Measurements from ENCODE around the gene ACADL. TPM values are rescaled to one million over a fixed set of nuclear protein-coding genes. Genes with fewer than 3 reads are reported as not detected.
"Not testable (repeated sequence)": the region's sequence is repeated elsewhere in the genome, so short reads cannot be mapped to it uniquely, and the experiment has no call there.

The ACADL gene
- total RNA-seq, 2 experiments from 2014 or later: not detected

DNA sequence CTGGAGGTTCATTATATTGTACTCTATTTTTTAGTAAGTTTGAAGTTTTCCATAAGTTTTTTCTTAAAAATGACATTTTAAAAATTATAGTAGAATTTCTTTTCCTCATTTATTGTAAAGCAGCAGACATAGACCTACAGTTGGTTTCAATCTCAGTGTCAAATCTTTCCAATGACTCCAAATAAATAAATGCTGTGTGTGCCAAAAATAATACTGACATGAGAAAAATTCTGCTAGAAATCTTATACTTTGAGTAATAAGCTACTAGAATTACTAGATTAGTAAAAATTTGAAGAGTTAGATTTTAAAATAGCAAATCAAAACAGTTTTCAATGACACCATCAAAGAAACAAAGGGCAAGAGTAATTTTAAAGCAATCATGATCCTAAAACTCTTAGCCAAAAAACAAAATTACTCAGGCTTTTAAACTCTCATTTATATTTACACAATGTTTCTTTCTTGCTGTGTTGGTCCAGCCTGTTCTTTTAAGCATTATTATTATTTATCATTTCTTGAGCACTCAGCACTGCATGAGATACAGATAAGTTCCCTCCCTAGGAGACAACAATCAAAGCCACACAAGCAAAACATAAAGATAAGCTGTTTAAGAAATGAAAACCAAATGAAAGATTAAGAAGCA lies 45.8 kb downstream of the ACADL start:
- POLR2A ChIA-PET: no interaction called here
- H3K27me3 Mint-ChIP-seq: peaks cover 25% of the 10 kb centered on the region

DNA sequence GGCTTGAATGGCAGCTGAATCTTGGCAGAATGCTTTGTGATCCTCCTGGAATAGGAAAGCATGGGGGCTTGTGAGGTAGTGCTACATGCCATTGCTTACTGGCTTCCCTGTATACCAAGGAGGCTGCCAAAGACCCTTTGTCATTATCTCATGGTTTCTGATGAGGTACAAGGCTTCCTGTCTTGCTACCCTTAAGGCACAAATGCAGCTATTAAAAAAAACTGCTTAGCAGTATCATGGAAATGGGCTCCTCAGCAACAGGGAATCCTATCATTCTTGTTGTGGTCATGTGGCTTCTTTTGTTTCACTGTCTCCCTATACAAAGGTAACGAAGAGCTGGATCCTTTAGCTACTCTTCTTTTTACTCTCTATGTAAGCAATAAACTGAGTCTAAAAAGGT lies 47.5 kb downstream of the ACADL start:
- ChIA-PET CTCF (no interaction called here), POLR2A (no interaction called here)
- Mint-ChIP-seq H3K4me1 (ENCODE audit: low read depth) (peaks cover 6% of the 10 kb centered on the region), H3K4me3 (no peak overlapping the region), H3K9me3 (peaks cover 1% of the 10 kb centered on the region), H3K36me3 (no peaks in the 10 kb centered on the region), H3K27me3 (peaks cover 17% of the 10 kb centered on the region), H3K27ac (no peak overlapping the region)
- no peak for DNase-seq
- intact Hi-C loops (cut with micrococcal nuclease): no loop called here

More for the DNA sequence above, 45.8 kb downstream of the ACADL start:
- peaks cover 16% of the 10 kb centered on the region for H3K9me3 Mint-ChIP-seq
- no peak for DNase-seq
- intact Hi-C loops (cut with micrococcal nuclease): no loop called here
- H3K36me3 Mint-ChIP-seq: peaks cover 9% of the 10 kb centered on the region
- CTCF ChIA-PET: no interaction called here
- H3K4me3 Mint-ChIP-seq: no peak overlapping the region
- H3K4me1 Mint-ChIP-seq (ENCODE audit: low read depth): peaks cover 6% of the 10 kb centered on the region
- no peak overlapping the region for H3K27ac Mint-ChIP-seq

DNA sequence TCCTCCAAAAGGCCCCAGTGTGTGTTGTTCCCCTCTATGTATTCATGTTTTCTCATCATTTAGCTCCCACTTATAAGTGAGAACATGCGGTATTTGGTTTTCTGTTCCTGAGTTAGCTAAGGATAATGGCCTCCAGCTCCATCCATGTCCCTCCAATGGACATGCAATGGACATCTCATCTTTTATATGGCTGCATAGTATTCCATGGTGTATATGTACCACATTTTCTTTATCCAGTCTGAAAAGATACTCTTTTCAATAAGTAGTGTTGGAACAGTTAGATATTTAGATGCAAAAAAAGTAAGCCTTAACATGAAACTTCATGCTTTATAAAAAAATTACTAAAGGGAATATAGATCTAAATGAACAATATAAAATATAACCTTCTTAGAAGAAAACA lies 48.1 kb downstream of the ACADL start:
- H3K27ac Mint-ChIP-seq; intact Hi-C loops (cut with micrococcal nuclease): not testable (repeated sequence)

DNA sequence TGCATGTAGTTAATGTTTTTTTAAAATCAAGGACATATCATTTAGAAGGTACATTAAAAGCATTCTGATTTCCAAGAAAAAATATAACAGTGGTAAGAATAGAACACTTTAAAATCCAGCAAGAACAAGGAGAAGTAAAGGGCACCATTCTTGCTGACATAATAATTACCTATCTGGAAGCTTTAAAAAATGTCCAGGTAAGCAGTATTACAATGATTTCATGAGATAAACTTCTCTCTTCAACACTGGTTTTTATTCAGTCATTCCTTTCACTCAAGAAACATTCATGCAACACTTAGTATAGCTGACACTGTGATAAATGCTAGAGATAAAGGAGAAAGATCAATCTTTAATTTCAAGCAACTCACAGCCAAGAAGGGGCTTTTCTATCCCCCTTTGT lies 51.2 kb downstream of the ACADL start:
- H3K27me3 Mint-ChIP-seq: peaks cover 5% of the 10 kb centered on the region
- no peaks in the 10 kb centered on the region for H3K9me3 Mint-ChIP-seq
- peaks cover 18% of the 10 kb centered on the region for H3K4me1 Mint-ChIP-seq (ENCODE audit: low read depth)
- ChIA-PET CTCF (no interaction called here), POLR2A (no interaction called here)
- DNase-seq: no peak
- no peak overlapping the region for H3K27ac Mint-ChIP-seq
- peaks cover 5% of the 10 kb centered on the region for H3K36me3 Mint-ChIP-seq
- H3K4me3 Mint-ChIP-seq: no peak overlapping the region
- intact Hi-C loops (cut with micrococcal nuclease): loop anchor here (5.0 kb wide), 1 partner anchor 1907 kb away; the partner anchor contains the start of gene PIKFYVE

More for the DNA sequence above, 48.1 kb downstream of the ACADL start:
- H3K9me3 Mint-ChIP-seq; H3K36me3 Mint-ChIP-seq; CTCF ChIA-PET; H3K4me3 Mint-ChIP-seq; H3K4me1 Mint-ChIP-seq (ENCODE audit: low read depth); POLR2A ChIA-PET; DNase-seq: not testable (repeated sequence)
- H3K27me3 Mint-ChIP-seq: peaks cover 13% of the 10 kb centered on the region

DNA sequence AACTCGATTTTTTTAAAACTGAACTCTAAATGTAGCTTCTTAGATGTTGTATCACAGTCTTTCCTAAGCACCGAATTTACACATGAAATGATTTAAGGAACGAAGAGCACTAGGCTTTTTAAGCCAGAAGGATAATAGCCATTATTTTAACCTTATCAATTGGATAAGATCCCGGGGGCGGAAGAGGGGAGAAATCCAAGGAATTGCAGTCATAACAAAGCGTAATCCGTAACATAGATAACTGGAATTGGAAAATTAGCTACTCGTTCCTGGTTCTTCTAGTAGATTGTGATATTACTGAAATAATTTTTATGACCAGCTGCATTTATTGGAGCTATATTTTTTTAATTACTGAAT lies 53.0 kb downstream of the ACADL start:
- Mint-ChIP-seq H3K9me3 (no peaks in the 10 kb centered on the region), H3K27me3 (peaks cover 5% of the 10 kb centered on the region), H3K36me3 (peaks cover 5% of the 10 kb centered on the region), H3K4me1 (ENCODE audit: low read depth) (peaks cover 26% of the 10 kb centered on the region), H3K27ac (no peak overlapping the region), H3K4me3 (peak overlapping the region; percentile 94)
- ChIA-PET CTCF (interaction anchor here (0.7 to 2.2 kb wide), 2 partner anchors 24 to 169 kb away, joined by 3 to 5 read pairs; no protein-coding TSS in a partner anchor), POLR2A (no interaction called here)
- intact Hi-C loops (cut with micrococcal nuclease): loop anchor here (5.0 kb wide), 1 partner anchor 1905 kb away; the partner anchor contains the start of gene PIKFYVE
- no peak for DNase-seq

DNA sequence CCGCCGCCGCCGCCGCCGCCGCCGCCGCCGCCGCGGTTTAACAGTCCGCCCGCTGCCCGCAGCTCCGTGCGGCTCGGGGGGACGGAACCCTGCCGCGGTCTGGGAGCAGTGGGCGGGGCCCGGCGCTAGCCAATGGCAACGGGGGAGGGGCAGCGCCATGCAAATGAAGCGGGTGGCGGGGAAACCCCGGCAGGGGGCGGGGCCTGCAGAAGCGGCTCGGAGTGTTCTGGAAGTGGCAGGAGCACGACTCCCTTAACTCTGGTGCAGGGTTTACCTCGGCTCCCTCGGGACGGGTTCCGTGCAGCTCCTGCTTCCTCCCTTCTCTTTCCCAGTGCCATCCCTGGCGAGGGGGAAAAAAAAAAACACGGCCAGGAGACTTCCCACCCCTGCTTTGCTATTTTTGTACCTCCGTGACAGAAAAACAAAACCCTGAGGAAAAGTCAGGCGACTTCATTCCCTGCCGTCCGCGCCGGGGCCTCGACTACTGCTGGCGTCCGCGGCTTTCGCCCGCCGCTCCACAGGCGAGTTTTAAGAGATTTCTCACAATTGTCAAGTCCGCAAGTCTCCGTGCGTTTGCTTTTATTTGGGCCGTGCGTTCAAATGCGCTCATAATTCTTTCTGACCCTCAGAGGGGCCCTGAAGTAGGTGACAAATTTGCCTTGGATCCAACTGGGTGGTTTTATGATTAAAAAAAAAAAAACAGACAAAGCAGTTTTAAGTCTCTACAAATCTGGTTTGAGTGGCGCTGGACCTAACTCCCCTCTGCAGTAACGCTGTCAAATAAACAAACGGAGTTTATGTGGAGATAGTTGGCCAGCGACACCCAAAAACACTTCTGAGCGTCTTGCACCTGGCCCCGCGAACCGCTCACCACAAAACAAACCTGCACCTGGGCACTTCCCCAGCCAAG lies 53.7 kb downstream of the ACADL start, which contains the start of gene KANSL1L:
Gene KANSL1L, minus strand, starts transcription at position 101 of the 910 bp plus-strand sequence. CDS start 16,827 bp downstream, outside the sequence.
- intact Hi-C loops (cut with micrococcal nuclease): loop anchor here (5.0 kb wide), 1 partner anchor 1904 kb away; the partner anchor contains the start of gene PIKFYVE
- H3K36me3 Mint-ChIP-seq: peaks cover 5% of the 10 kb centered on the region
- H3K27me3 Mint-ChIP-seq: peaks cover 3% of the 10 kb centered on the region
- H3K4me3 Mint-ChIP-seq: peak within 1 kb of the TSS; percentile 94
- DNase-seq: peak; percentile 97
- peaks cover 26% of the 10 kb centered on the region for H3K4me1 Mint-ChIP-seq (ENCODE audit: low read depth)
- H3K9me3 Mint-ChIP-seq: no peaks in the 10 kb centered on the region
- POLR2A ChIA-PET: interaction anchor here (1.0 kb wide), 1 partner anchor 168 kb away, joined by 4 read pairs; no protein-coding TSS in a partner anchor
- CTCF ChIA-PET: interaction anchor here (0.7 to 2.2 kb wide), 3 partner anchors 25 to 168 kb away, joined by 3 to 5 read pairs (median 3); no protein-coding TSS in a partner anchor
- H3K27ac Mint-ChIP-seq: peak within 1 kb of the TSS; percentile 96

DNA sequence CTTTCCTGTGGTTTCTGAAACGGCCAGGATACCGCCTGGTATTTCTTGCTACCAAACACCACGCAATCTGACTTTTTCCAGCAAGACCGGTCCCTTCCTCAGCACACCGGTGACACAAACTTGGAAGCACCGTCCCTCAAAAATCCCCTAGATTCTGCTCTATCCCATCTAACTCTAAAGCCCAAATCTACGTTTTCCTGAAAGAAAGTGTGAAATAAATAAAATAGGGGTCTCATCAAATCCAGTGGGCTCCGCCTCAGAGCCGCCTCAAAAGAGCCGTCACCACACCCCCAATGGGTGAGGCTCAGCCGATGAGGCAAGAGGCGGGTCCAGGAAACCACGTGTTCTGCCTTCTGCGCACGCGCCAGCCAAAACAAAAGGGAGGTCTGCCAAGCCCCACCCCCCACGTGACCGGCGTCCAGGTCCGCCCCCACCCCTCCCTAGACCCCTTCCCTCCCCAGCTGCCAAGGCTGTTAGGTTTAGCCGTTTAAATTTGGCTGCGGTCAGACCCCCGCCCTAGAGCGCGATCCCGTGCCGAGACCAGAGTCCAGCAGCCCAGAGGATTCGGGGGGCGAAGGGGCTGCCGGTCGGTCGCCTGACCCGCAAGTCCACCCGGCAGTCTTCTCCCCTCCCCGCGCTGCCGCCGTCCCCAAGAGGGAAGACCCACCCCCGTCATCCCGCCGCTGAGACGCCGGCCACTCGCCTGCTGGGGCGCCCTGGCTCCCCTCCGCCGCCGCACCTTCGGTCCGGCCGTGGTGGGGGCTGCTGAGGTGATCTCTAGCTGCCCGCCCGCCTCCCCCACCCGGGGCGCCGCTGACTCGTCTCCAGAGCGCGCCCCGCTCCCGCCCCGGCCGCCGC lies 54.6 kb downstream of the ACADL start:
- ChIA-PET POLR2A (interaction anchor here (1.0 kb wide), 1 partner anchor 167 kb away, joined by 4 read pairs; no protein-coding TSS in a partner anchor), CTCF (interaction anchor here (1.1 to 2.2 kb wide), 2 partner anchors 26 to 167 kb away, joined by 3 to 5 read pairs; no protein-coding TSS in a partner anchor)
- peak overlapping the region; percentile 96 for H3K27ac Mint-ChIP-seq
- no peaks in the 10 kb centered on the region for H3K9me3 Mint-ChIP-seq
- H3K4me1 Mint-ChIP-seq (ENCODE audit: low read depth): peaks cover 26% of the 10 kb centered on the region
- peak; percentile 98 for DNase-seq
- peaks cover 3% of the 10 kb centered on the region for H3K27me3 Mint-ChIP-seq
- H3K36me3 Mint-ChIP-seq: peaks cover 5% of the 10 kb centered on the region
- intact Hi-C loops (cut with micrococcal nuclease): loop anchor here (1.0 to 5.0 kb wide), 3 partner anchors 168 to 1903 kb away; partner anchors contain the start of genes PIKFYVE and RPE
- H3K4me3 Mint-ChIP-seq: peak overlapping the region; percentile 94

DNA sequence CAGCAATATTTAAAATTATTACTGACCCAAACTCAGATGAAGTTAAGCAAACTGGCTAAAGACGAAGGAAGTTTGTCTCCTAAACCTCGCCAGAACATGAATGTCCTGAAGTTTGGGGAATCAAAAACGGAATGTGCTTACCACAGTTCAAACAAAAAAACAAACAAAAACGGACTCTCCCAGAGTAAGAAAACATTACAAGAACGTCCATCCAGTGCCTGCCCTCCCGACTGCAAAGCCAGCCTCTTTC lies 55.1 kb downstream of the ACADL start:
- intact Hi-C loops (cut with micrococcal nuclease): loop anchor here (1.0 to 5.0 kb wide), 3 partner anchors 168 to 1903 kb away; partner anchors contain the start of genes PIKFYVE and RPE
- POLR2A ChIA-PET: no interaction called here
- H3K27ac Mint-ChIP-seq: peak overlapping the region; percentile 96
- H3K9me3 Mint-ChIP-seq: no peaks in the 10 kb centered on the region
- no peak for DNase-seq
- H3K27me3 Mint-ChIP-seq: peaks cover 3% of the 10 kb centered on the region
- H3K4me1 Mint-ChIP-seq (ENCODE audit: low read depth): peaks cover 26% of the 10 kb centered on the region
- peak overlapping the region; percentile 94 for H3K4me3 Mint-ChIP-seq
- CTCF ChIA-PET: interaction anchor here (1.1 to 2.2 kb wide), 2 partner anchors 26 to 167 kb away, joined by 3 to 5 read pairs; no protein-coding TSS in a partner anchor
- H3K36me3 Mint-ChIP-seq: peaks cover 5% of the 10 kb centered on the region

DNA sequence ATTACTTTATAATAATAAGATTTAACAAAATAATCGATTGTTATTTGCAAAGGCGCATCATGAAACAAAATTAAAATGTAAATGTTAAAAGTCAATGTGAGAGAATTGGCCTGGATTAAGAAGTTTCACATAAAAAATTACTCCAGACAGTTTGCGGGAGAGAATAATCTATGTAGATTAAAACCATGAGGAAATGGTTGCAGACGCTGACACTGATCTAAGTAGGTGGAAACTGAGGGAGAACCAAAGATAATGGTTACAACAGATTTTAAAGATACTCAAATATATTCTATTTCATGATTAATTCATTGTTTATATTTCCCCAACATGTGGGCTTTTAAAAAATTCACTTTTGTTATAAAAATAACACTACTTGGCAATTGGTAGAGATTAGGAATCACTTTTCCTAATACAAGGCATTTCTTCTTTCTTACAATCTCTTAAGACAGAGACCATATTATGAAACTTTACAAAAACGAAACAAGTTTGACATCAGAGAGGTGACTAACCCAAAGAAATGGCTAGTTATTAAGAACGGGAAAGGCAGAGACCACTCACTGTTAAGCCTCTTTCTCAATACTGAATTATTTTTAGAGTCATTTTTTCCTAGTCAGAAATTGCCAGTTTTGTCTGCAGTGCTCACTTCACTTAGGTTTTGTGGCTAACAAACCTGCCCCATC lies 55.6 kb downstream of the ACADL start:
- POLR2A ChIA-PET: no interaction called here
- Mint-ChIP-seq H3K27me3 (peaks cover 3% of the 10 kb centered on the region), H3K9me3 (no peaks in the 10 kb centered on the region), H3K4me3 (peak overlapping the region; percentile 94), H3K36me3 (peaks cover 5% of the 10 kb centered on the region), H3K4me1 (ENCODE audit: low read depth) (peaks cover 26% of the 10 kb centered on the region), H3K27ac (peak overlapping the region; percentile 96)
- intact Hi-C loops (cut with micrococcal nuclease): loop anchor here (1.0 to 5.0 kb wide), 3 partner anchors 167 to 1902 kb away; partner anchors contain the start of genes PIKFYVE and RPE
- CTCF ChIA-PET: no interaction called here
- DNase-seq: no peak

DNA sequence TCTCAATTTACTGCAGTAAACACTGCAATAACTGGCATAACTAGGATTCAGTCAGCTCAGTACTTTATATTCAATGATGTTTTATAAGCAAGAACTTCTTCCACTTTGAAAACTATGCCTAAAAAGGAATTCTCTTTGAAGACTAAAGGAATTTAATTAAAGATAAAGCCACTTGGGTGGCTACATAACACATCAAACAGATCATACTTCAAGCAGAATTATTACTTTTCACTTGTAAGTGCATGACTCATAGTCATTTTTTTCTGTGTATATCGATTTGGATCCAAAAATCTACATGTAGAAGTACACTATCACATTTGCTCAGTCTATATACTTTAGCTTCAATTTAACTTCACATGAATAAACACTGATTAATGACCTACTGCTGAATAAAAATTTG lies 58.0 kb downstream of the ACADL start:
- POLR2A ChIA-PET: no interaction called here
- H3K27ac Mint-ChIP-seq: no peak overlapping the region
- CTCF ChIA-PET: no interaction called here
- H3K4me1 Mint-ChIP-seq (ENCODE audit: low read depth): peaks cover 34% of the 10 kb centered on the region
- H3K27me3 Mint-ChIP-seq: peaks cover 3% of the 10 kb centered on the region
- no peak for DNase-seq
- H3K36me3 Mint-ChIP-seq: peaks cover 5% of the 10 kb centered on the region
- H3K9me3 Mint-ChIP-seq: no peaks in the 10 kb centered on the region
- H3K4me3 Mint-ChIP-seq: no peak overlapping the region
- intact Hi-C loops (cut with micrococcal nuclease): no loop called here

DNA sequence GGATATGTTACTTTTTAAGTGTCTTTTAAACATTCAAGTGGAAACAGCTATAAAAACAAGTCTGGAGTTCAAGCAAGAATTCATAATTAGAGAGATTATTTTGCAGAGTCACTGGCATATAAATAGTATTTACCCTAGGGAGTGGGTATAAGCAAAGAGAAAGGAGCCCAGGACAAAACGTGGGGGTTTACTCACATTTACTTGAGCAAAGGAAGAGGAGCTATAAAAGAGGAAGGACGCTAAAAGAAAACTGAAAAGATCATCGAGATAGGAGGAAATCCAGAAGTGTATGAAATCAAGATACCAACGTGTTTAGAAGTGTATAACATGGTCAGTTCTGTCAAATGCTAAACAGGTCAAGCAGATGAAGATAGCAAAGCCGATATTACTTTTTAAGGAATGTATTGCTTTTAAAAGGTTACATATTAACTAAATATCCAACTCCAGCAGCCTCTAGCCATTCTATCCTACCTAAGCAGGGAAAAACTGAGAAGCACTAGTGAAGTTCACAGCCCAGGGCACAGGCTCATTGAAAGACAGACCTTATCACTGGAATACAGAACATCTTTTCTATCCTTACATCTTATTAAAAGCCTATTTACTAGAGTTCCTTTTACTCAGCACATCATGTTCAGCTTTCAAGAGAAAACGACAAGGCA lies 62.7 kb downstream of the ACADL start:
- Mint-ChIP-seq H3K36me3 (no peaks in the 10 kb centered on the region), H3K4me1 (ENCODE audit: low read depth) (peaks cover 8% of the 10 kb centered on the region), H3K27ac (no peak overlapping the region), H3K4me3 (no peak overlapping the region), H3K27me3 (no peaks in the 10 kb centered on the region), H3K9me3 (no peaks in the 10 kb centered on the region)
- intact Hi-C loops (cut with micrococcal nuclease): no loop called here
- no peak for DNase-seq
- ChIA-PET POLR2A (no interaction called here), CTCF (no interaction called here)
